Measurements from ENCODE around the gene PCGF2.

PCGF2 gene

DNA sequence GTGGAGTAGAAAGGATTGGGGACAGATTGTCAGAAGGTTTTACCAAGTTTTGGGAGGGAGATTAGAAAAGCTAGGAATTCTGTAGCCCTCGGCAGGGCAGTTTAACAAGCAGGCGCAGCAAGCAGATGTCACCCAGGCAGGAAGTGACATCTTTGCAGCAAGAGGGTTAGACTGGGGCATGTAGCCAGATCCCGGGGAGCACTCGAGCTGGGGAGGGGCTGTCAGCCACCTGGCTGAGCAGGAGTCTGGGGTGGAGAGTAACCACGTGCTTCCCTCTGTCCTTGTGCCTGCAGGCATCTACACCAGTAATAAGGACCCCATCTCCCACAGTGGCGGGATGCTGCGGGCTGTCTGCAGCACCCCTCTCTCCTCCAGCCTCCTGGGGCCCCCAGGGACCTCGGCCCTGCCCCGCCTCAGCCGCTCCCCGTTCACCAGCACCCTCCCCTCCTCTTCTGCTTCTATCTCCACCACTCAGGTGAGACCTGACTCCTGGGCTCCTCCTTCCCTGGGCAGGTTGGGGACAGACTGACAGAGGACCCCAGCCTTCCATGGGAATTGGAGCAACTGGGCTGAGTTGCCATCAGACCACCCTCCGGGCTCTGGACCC, 30.9 kb downstream of the PCGF2 start:
- peak in 1 of 2 experiments; percentile 29 for DNase-seq

DNA sequence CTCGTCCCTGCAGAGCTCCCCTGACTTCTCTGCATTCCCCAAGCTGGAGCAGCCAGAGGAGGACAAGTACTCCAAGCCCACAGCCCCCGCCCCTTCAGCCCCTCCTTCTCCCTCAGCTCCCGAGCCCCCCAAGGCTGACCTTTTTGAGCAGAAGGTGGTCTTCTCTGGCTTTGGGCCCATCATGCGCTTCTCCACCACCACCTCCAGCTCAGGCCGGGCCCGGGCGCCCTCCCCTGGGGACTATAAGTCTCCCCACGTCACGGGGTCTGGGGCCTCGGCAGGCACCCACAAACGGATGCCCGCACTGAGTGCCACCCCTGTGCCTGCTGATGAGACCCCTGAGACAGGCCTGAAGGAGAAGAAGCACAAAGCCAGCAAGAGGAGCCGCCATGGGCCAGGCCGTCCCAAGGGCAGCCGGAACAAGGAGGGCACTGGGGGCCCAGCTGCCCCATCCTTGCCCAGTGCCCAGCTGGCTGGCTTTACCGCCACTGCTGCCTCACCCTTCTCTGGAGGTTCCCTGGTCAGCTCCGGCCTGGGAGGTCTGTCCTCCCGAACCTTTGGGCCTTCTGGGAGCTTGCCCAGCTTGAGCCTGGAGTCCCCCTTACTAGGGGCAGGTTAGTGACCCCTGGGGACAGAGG, 31.6 kb downstream of the PCGF2 start:
- no peak for DNase-seq

DNA sequence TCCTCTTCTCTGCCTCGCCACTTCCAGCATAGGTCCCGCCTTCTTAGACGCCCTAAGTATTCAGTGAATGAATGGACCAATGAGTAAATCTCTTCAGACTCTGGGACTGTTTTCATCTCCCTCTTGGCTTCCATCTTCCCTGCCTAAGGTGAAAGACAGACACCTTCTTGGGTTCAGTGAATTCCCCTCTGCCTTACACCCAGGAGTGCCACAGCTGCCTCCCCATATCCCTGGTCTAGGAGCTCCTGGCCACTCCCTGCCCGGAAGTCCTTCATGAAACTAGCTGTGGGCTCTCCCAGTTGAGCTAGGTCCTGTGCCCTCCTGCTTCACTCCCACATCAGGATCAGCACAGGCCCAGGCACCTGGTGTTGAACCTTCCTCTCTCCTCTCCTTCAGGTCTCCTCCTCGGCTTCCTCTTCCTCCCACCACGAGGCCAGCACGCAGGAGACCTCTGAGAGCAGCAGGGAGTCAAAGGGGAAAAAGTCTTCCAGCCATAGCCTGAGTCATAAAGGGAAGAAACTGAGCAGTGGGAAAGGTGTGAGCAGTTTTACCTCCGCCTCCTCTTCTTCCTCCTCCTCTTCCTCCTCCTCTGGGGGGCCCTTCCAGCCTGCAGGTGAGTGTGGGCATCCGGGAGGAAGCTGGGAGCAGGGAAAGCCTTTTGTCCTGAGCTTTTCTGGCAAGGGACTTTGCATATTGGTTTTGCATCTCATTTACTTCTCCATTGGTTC, 32.8 kb downstream of the PCGF2 start:
- DNase-seq = no peak

DNA sequence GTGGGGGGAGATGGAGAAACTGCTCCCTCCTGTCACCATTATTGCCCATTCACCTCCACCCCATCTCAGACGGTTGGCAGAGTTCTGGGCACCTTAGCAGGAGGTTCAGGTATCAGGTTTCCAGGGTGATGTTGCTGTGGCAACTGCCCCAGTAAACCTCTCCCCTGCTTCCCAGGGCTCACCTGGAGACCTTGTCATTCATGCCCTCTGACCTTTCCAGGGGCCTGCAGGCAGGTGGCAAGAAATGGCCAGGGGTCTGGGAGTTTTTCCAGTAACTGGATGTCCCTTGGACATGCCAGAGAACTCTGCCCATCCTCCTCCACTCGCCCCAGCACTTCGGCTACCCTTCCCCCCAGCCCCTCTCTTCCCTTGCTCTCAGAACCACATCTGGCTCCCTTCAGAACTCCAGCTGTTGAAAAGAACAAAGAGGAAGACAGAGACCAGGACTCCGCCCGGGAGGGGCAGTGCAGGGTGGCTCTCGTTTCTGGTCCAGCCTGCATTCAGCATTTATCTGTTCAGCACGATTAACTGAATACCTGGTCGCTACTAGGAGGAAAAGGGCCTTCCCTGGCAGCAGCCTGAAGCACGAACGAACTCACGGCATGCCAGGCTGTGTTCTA, 34.6 kb downstream of the PCGF2 start:
- no peak for DNase-seq

DNA sequence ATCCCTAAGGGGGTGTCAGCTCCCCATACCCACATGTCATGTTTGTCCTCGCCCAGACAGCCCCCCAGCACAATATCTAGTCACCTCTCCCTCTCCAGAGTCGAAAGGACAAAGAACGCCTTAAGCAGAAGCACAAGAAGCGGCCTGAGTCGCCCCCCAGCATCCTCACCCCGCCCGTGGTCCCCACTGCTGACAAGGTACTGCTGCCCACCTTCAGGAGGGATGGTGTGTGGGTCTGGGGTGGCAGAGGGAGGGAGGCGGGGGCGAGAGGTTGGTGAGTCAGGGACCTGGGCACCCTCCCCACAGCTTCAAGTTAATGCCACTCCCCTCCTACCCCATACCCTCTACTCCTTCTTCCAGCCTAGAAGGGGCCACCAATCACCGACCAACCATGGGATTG, 35.5 kb downstream of the PCGF2 start:
- DNase-seq = no peak

DNA sequence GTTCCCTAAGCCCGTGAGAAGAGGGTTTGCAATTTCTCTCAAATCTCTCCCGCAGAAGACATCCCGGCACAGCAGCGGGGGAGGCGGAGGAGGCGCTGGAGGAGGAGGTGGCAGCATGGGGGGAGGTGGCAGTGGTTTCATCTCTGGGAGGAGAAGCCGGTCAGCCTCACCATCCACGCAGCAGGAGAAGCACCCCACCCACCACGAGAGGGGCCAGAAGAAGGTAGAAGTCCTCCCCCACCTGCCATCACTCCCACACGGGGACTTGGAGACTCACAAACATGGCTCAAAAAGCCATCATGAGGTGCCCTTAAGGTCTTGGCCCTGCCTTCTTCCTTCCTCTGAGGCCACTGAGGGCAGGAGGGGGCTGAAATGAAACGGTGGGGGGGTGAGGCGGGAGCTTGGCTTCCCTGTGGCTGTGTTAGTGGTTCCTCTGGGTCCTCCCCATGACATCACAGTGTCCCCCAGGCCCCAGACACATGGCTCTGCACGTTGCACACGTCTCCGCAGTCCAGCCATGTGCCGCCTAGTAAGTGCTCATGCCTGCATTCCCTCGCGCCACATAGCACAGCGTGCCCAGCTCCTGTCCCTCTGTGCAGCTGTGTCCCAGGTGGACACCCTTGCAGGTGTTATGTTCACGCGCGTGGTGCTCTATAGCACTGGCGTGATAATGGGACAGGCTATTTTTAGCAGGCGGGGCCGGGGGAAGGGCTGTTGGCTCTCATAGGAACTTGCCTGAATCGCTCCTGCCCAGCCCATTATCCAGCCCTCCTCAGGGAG, 36.2 kb downstream of the PCGF2 start:
- DNase-seq = no peak

DNA sequence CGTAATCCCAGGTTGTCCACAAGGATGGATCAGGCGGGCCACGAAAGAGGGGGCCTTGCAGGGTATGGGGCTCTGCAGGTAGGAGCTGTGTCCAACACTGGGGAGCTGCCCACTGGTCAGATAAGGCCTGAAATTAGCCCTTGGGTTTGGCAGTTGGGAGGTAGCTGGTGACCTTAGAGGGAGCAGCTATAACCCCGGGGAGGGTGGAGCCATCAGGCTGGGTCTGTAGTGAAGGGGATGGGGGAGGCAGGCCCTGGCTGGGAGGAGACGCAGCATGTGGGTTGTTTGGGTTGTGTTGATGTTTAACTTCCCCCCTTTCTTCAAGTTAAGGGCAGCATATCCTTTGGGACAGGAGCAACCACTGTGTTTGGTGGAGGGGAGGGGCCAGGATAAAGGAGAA, 37.2 kb downstream of the PCGF2 start:
- DNase-seq = no peak

DNA sequence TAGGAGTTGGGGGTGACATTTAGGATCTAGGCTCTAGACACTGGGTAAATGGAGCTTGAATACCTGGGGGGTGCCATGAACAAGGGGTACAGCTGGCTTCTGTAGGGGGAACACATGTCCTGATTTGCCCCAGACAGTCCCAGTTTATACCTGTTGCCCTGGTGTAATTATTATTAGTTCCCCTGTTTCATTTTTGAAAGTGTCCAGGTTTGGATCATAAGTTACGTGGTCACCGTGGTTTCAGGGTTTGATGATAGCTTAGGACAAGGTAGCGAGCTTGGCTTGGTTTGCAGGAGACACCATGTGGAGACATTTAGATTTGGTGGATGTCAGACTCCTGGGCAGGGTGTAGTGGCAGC, 37.6 kb downstream of the PCGF2 start:
- DNase-seq = no peak

DNA sequence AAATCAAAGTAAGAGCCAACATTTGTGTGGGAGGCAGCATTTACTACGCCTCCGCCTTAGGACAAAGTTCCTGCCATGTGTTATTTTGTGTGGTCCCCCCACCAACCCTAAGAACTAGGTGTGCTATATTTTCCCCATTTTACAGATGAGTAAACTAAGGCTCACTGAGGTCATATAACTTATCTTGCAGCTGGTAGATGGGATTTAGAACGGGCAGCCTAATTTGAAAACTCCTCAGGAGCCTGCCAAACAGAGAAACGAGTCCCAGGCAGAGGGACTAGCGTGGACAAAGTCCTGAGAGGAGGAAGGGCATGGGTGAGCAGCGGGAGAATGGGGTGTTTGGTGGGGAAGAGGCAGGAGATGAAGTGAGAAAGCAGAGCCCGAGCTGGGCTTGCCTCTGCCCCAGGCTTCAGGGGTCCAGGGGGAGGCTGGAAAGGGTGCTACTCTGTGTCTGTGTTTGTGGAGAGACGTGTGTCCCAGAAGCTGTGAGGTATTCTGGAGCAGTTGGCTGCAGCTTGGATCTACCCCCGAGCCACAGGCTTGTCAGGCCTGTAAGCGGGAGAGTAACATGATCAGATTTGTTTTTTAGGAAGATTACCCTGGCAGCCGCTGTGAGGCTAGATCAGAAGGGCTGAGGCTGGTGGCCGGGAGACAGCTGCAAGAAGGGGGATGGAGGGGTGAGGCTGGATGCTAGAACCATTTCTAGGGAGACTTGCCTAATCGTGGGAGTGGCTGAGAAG, 38.1 kb downstream of the PCGF2 start:
- no peak for DNase-seq

DNA sequence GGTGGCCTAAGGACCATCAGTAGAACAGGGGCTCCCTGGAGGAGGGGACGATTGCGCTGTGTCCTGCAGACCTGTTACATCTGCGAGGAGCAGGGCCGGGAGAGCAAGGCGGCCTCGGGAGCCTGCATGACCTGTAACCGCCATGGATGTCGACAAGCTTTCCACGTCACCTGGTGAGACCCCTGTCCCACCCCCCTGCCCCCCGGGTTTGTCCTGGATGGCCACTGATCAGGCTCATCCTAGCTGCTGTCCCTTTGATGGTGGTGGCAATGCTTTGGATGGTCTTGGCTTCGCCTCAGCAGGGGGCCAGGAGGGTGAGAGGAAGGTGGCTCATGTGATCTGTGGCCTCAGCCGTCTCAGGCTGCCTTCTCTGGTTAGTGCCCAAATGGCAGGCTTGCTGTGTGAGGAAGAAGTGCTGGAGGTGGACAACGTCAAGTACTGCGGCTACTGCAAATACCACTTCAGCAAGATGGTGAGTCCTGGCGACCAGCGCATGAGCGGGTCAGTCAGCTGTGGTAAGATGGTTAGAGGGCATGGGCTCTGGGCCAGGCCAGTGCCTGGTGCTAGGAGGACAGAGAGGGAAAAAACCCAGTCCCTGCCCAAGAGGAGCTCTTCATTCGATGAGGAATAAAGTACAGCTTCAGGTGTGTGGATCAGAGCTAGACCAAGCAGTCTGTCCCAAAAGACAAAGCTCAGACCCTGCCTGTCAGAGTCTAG, 38.9 kb downstream of the PCGF2 start:
- no peak for DNase-seq

DNA sequence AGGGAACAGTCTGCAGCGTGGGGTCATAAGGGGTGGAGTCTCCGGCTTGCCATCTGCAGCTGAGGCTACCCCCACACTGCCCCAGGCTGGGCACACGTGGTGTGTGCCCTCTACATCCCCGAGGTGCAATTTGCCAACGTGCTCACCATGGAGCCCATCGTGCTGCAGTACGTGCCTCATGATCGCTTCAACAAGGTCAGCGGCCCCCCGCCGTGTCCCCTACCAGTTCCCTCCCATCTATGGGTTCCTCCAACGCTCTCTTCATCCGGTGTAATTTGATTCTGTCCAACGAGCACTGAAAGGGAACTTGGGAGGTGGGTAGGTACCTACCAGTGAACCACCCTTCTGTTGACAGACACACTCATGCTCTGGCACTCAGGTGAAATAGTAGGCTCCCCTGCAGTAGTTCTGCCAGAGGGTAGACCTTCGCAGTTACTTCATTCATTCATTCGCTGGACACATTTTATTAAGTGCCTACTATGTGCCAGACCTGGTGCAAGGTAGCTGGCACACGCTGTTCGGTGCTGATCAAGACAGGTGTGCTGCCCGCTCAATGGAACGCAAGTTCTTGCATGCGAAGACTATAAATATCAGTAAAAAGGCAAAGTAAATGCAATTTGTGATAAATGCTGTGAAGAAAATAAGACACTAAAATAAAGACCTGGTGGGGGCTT, 40.3 kb downstream of the PCGF2 start:
- no peak for DNase-seq

DNA sequence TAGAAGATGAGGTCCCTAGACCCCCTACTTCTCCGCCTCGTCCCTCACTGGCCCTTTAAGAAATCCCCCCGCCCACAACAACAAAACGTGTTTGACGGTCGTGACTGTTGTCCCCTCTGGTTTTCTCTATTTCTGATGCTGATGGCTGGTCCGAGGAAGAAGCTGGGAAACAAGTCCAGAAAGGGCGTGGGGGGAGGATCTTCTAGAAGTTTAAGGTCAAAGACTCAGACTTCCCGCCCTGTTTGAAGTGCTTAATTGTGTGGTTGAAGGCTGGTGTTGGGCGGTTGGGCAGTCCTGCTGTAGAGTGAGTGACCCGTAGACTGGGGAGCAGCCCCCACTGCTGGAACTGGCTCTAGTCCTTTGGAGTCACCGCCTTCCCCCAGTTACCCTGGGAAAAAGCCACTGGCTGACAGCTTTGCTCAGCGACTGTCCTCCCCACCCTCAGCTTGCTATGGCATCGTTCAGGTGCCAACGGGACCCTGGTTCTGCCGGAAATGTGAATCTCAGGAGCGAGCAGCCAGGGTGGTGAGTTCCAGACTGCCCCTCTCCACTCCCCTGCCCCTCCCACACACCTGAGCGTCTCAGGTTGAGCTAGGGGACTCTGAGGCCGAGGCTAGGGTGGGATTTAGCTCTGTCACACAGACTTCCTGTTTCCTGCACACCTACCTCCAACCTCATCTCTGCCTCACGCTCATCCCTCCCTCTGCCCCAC, 41.5 kb downstream of the PCGF2 start:
- DNase-seq = no peak

DNA sequence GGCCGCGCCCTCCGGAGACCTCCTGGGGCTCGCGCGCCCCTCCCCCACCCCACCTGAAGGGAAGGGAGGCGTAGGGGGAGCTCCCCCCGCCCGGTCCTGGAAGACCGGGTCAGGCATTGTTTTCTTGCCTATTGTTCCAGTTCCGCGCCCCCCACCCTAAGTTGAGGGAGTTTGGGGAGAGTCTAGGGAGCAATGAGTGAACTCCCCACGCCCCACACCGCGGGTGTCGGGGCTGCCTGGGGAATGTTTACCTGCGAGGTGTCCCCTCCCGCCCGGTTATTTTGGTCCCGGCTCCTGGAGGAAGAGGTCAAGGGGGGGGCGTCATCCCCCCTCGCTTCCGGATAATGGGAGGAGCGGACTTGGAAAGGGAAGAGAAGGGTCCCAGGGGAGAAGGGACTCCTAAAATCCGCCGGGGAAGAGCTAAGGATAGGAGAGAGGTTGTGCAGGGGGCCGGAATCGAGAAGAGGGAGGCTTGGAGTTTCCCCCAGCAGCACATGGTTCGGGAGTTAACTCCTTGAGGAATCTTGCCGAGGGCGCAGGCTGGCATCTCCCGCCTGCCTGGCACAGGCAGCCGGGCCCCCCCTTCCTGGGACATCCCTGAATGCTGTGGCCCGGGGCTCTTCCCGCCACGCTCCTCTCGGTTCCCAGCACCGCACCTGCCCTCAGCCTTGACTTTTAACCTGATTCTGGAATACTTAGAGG, 42.2 kb downstream of the PCGF2 start:
- no peak for DNase-seq

DNA sequence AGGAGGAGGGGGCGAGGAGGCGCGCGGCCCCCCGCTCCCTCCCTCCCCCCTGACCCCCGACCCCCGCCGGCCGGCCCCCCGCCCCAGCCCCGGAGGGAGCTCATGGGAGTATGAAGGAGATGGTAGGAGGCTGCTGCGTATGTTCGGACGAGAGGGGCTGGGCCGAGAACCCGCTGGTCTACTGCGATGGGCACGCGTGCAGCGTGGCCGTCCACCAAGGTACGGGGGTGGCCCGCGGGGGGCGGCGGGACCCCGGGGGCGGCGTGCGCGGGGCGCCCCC, 42.7 kb downstream of the PCGF2 start:
- no peak for DNase-seq

DNA sequence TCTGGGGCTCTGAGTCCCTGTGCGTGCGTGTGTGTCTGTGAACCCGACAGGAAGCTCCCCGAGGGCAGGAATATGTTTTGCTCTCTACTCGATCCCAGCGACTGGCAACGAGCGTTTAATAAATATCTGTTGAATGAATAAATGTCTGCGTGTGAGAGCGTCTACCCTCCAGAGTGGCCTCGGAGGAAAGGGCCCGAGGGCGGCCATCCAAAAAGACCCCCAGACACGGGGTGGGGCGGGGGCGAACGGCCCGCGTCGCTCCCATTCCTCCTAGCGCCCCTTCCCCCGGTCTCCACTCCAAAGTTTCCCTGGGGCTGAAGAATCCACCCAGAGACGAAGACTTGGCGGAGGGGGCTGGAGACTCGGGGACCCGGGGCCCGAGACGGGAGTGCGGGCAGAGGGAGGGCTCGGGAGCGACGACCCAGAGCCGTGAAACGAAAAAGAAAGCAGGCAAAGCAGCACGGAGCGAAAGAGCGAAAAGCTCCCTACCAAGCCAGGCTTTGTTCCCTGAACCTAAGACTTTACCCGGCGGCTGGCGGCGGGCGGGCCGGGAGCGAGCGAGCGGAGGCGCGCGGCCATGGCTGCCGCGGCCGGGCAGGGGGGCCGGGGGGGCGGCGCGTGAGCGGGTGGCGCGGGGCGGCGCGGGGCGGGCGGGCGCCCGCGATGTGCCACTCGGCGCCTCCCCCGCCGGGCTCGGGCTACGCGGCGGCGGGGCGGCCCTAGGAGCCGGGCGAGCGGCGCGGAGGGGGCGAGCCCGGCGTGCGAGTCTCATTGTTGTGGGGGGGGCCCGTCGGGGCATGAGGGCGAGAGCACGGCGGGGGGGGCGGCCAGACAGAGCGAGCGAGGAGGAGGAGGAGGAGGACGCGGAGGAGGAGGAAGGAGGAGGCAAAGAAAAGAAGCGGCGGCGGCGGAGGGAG, 43.3 kb downstream of the PCGF2 start, which contains the start of gene MLLT6:
Gene MLLT6 (plus strand): TSS at position 668 of the 917 bp plus-strand sequence. CDS start 360 bp downstream, outside the sequence.
- peak in 1 of 2 experiments; percentile 42 for DNase-seq

DNA sequence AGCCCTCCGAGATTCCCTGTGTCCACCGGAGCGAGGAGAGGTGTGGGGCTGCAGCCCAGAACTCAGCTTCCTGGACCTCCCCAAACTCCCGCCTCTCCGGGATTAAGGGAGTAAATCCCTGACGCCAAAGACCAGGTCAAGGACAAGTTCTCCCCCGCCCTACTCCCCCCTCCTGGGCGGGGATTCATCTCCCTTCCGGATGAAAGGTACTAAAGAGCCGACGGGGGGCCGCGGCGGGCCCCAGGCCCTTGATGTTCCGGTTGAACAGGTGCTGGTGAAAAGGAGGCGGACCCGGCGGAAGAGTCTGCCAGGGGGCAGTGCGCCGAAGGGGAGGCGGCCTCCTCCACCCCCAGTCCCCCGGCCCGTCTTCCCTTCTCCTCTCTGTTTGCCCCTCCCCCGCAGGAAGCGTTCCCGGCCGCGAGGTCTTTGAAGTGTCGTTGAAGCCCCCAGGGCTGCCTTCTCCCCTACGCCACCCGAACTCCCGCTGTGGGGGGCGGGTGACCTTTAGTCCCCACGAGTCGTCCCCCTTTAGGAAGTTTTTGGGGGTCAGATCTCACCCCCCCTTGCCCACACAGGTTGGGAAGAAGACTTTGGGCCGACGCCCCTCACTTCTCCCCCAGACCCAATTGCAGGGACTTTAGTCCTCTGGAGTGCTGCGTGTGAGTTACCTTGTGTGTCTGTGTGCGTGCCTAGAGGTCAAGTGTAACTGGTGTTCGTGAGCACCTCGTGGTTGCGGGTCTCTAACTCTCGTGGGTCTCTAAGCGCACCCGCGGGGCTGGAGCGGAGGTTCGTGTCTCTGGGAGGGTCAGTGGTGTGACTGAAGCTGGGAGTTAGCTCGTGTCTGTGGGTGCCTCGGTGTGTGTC, 44.2 kb downstream of the PCGF2 start:
- no peak for DNase-seq

DNA sequence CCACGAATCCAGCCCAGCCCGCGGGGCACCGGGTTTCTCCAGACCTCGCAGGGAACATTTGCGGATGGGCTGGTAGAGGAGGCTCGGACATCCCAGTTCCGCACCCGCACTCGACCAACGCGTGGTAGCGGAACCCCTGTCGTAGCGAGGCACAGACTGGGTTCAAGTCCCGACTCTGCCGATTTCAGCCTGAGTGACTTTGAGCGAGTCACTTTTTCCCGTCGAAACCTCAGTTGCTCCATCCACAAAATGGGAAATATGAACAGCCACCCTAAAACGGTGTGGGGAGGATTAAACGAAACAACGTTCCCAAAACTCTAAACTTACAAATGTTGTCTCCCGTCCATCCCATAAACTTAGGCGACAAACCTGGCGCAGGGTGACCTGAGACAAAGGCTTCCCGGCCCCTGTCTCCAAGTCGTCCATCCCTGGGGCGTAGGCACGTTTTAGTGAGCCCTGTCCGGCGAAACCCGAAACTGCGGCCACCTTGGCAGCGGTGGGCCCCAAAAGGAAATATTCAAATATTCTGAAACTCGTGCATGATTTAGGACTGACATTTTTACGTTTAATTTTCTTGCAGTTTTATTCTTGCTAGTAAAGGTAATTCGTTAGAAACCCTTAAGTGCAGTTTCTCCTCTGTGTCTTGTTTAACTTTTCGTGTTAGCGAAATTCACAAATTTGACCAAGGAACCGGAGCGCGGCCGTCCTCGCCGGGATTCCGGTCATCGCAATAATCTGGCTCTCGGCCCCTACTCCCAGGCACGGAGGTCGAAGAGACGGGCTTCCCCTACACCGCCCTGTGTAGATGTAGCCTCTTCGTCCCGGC, 45.0 kb downstream of the PCGF2 start:
- DNase-seq = no peak
